Endothelial cell of umbilical vein (primary cell): ENCODE data around the gene NAMPT. TPM values are rescaled to one million over a fixed set of nuclear protein-coding genes. Genes with fewer than 3 reads are reported as not detected.

Source experiments
- BruUV-seq: library from RNA; stranded (reverse); fragments of 400-500 nt; replicated peaks from 2 replicates; lab custom pipeline; 2021; lab: Mats Ljungman, UMichigan
- CTCF ChIA-PET: fragments of 300-600, 350-600 bp; sonication (Branson Sonifier 250); formaldehyde crosslinking; loops from one replicate; lab custom pipeline; 2021; ENCODE audit warnings: antibody characterized with exemption, inconsistent platforms; lab: Charles Lee
- POLR2A ChIA-PET: fragments of 300-600, 350-600 bp; sonication (Branson Sonifier 250); formaldehyde crosslinking; loops from one replicate; lab custom pipeline; 2021; ENCODE audit warnings: antibody characterized with exemption, inconsistent platforms; lab: Charles Lee
- DNase-seq: peaks from one replicate; pipeline ENCODE4 v3.0.0-alpha.2; 2011; ENCODE audit warnings: low read depth, low spot score
- FAIRE-seq: peaks from 2 replicates; lab custom pipeline; 2011; peaks lifted over from hg19 to GRCh38; lab: Jason Lieb, UNC
- H2AFZ ChIP-seq: 2 replicates; pipeline ENCODE4 v1.6.0; 2012; ENCODE audit warnings: low read depth, low read length, control low read depth, inconsistent platforms
- H3K27ac ChIP-seq: 2 replicates; pipeline ENCODE4 v1.5.1; 2011; ENCODE audit warnings: low read depth, mild to moderate bottlenecking, control low read depth, low read length, moderate library complexity; ENCODE audit not compliant: insufficient read depth
- H3K27me3 ChIP-seq, 2 experiments: 2 replicates each; pipeline versions ENCODE4 v1.6.0 to v1.6.1; 2011; ENCODE audit warnings: low read length in 2 of 2, mixed read lengths in 1 of 2; ENCODE audit not compliant: control insufficient read depth in 2 of 2, insufficient read depth in 2 of 2
- H3K36me3 ChIP-seq, 2 experiments: 2 replicates in 1 of 2; 3 replicates in 1 of 2; pipeline ENCODE4 v1.5.1; 2011; ENCODE audit warnings: low read length in 2 of 2, mild to moderate bottlenecking in 1 of 2, moderate library complexity in 1 of 2; ENCODE audit not compliant: control insufficient read depth in 2 of 2, insufficient read depth in 2 of 2; ENCODE audit errors: extremely low read depth in 1 of 2
- H3K4me1 ChIP-seq: 3 replicates; pipeline ENCODE4 v1.5.1; 2011; ENCODE audit warnings: mild to moderate bottlenecking, low read length; ENCODE audit not compliant: control insufficient read depth, insufficient read depth; ENCODE audit errors: extremely low read depth
- H3K4me2 ChIP-seq: 2 replicates; pipeline ENCODE4 v1.6.1; 2011; ENCODE audit warnings: low read length, control low read depth, mixed read lengths; ENCODE audit not compliant: insufficient read depth
- H3K4me3 ChIP-seq, 3 experiments: fragments of 200-600 bp in 1 of 3; sonication (generic), shearing (Covaris generic) in 1 of 3; replicated peaks in 1 of 3; 2 replicates each; pipeline ENCODE4 v1.5.1; 2011 to 2016; ENCODE audit warnings: control low read depth in 3 of 3, low read length in 3 of 3, mild to moderate bottlenecking in 2 of 3, inconsistent platforms in 1 of 3, low read depth in 1 of 3, moderate library complexity in 1 of 3; ENCODE audit not compliant: insufficient read depth in 1 of 3
- H3K79me2 ChIP-seq: 2 replicates; pipeline ENCODE4 v1.6.0; 2012; ENCODE audit warnings: low read length, inconsistent platforms; ENCODE audit not compliant: control insufficient read depth, insufficient read depth
- H3K9ac ChIP-seq: replicated peaks from 2 replicates; pipeline ENCODE3; 2011; ENCODE audit warnings: low read length, control low read depth; ENCODE audit not compliant: insufficient read depth; ENCODE audit errors: extremely low read depth
- H3K9me1 ChIP-seq: replicated peaks from 3 replicates; pipeline ENCODE4 v1.6.0; 2011; ENCODE audit warnings: mild to moderate bottlenecking, low read length; ENCODE audit not compliant: control insufficient read depth, insufficient read depth; ENCODE audit errors: extremely low read depth
- H3K9me3 ChIP-seq: replicated peaks from 2 replicates; pipeline ENCODE4 v1.5.1; 2012; ENCODE audit warnings: low read length, inconsistent platforms; ENCODE audit not compliant: control insufficient read depth, insufficient read depth
- H4K20me1 ChIP-seq: replicated peaks from 2 replicates; pipeline ENCODE3; 2011; ENCODE audit warnings: mild to moderate bottlenecking, low read length; ENCODE audit not compliant: control insufficient read depth, insufficient read depth; ENCODE audit errors: extremely low read depth
- CTCF ChIP-seq, 2 donors: IDR thresholded peaks; 1 replicate in 1 of 2; 2 replicates in 1 of 2; pipeline ENCODE4 v1.5.1; 2011; ENCODE audit warnings: low read length in 2 of 2, mild to moderate bottlenecking in 2 of 2, moderate library complexity in 2 of 2, control low read depth in 1 of 2, inconsistent platforms in 1 of 2, low read depth in 1 of 2; ENCODE audit not compliant: insufficient read depth in 1 of 2; ENCODE audit errors: extremely low read depth in 1 of 2
- EZH2 ChIP-seq: IDR thresholded peaks from 2 replicates; pipeline ENCODE4 v1.6.1; 2012; ENCODE audit warnings: borderline replicate concordance, low read depth, mild to moderate bottlenecking, moderate library complexity, low read length, inconsistent platforms; ENCODE audit not compliant: severe bottlenecking
- FOS ChIP-seq: IDR thresholded peaks from 2 replicates; pipeline ENCODE4 v1.6.1; 2011; ENCODE audit warnings: mild to moderate bottlenecking, low read length, moderate library complexity, borderline replicate concordance; ENCODE audit not compliant: insufficient read depth
- GATA2 ChIP-seq: IDR thresholded peaks from 2 replicates; pipeline ENCODE4 v1.7.0; 2011; ENCODE audit warnings: low read depth, mild to moderate bottlenecking, moderate library complexity, mixed read lengths, low read length; ENCODE audit not compliant: insufficient read length, insufficient read depth
- JUN ChIP-seq: IDR thresholded peaks from 2 replicates; pipeline ENCODE4 v1.6.1; 2011; ENCODE audit warnings: borderline replicate concordance, low read depth; ENCODE audit not compliant: insufficient read length, insufficient read depth
- MAX ChIP-seq: IDR thresholded peaks from 2 replicates; pipeline ENCODE4 v1.6.1; 2011; ENCODE audit not compliant: insufficient read depth, insufficient read length
- MYC ChIP-seq: IDR thresholded peaks from one replicate; pipeline ENCODE4 v1.6.1; 2011; ENCODE audit warnings: mild to moderate bottlenecking, low read depth, low read length
- POLR2A ChIP-seq: IDR thresholded peaks from 2 replicates; pipeline ENCODE4 v1.6.1; 2012; ENCODE audit warnings: low read depth, mild to moderate bottlenecking, control low read depth, low read length
- POLR2AphosphoS5 ChIP-seq: IDR thresholded peaks from 2 replicates; pipeline ENCODE4 v1.6.1; 2012; ENCODE audit warnings: low read depth, mild to moderate bottlenecking, control low read depth, low read length, moderate library complexity; ENCODE audit not compliant: insufficient read depth
- dilution Hi-C: fragments of 300-500 bp; cut with MboI; formaldehyde crosslinking; loops from one replicate; pipeline ENCODE4 v1.15.0; 2019; ENCODE audit warnings: low sequenced_read_pairs; ENCODE audit not compliant: extremely low pct_ligation_motif_present
- intact Hi-C: fragments of 100-400 bp; cut with micrococcal nuclease; formaldehyde crosslinking; loops from one replicate; pipeline ENCODE4 v1.10.0; 2022
- polyA plus RNA-seq, 4 experiments: library from polyadenylated mRNA; depleted of rRNA in 3 of 4; stranded (reverse) in 3 of 4; unstranded in 1 of 4; fragments of >200 nt; gene quantifications; 2 replicates each; pipeline versions ENCODE4 v1.2.1 to v1.2.3, GENCODE V29; 2011 to 2012; ENCODE audit warnings: missing spikeins in 1 of 4
- total RNA-seq: library from RNA; stranded (reverse); gene quantifications from 2 replicates; pipeline ENCODE4 v1.2.3, GENCODE V29; 2021

Gene NAMPT
- total and polyA plus RNA-seq, 2 donors (not counting 3 experiments of a cell fraction or from before 2014, with no cell fraction given), result 17.5 to 133 TPM

- ChIA-PET POLR2A (no interaction called here), CTCF (interaction anchor here (1.5 to 2.3 kb wide), 2 partner anchors 88 to 197 kb away, joined by 7 to 10 read pairs; no protein-coding TSS in a partner anchor)
- no peak overlapping the region for H3K4me2 ChIP-seq
- H3K27ac ChIP-seq, result no peak overlapping the region
- dilution Hi-C loops (no loop called here), intact Hi-C loops (no loop called here)
- no peak overlapping the region for H3K4me3 ChIP-seq
- H2AFZ ChIP-seq, result no peak overlapping the region
- H3K79me2 ChIP-seq, result peaks cover 6% of the 10 kb centered on the region
- H3K9me1 ChIP-seq, result no peaks in the 10 kb centered on the region
- peaks cover 7 to 44% of the 10 kb centered on the region in 2 experiments for H3K36me3 ChIP-seq
- H3K4me1 ChIP-seq, result no peaks in the 10 kb centered on the region
- no TSS peak for BruUV-seq
- no peak overlapping the region for H3K9ac ChIP-seq
- H3K9me3 ChIP-seq, result no peaks in the 10 kb centered on the region
- DNase-seq, result no peak
- FAIRE-seq, result no peak
- TF ChIP-seq EZH2 (no peak), POLR2A (no peak)
- no peaks in the 10 kb centered on the region for H4K20me1 ChIP-seq
- H3K27me3 ChIP-seq, result no peaks in the 10 kb centered on the region
Observed at GRCh38 chr7:106265133-106265532, 19.6 kb downstream of the NAMPT start.

- peaks cover 6% of the 10 kb centered on the region for H3K79me2 ChIP-seq
- H3K9ac ChIP-seq, result no peak overlapping the region
- H3K27me3 ChIP-seq, result no peaks in the 10 kb centered on the region
- H3K9me3 ChIP-seq, result no peaks in the 10 kb centered on the region
- H3K9me1 ChIP-seq, result no peaks in the 10 kb centered on the region
- BruUV-seq, result no TSS peak
- TF ChIP-seq FOS (no peak), CTCF (IDR thresholded peaks at IDR 0.05; ENCODE audit: extremely low read depth in 1 of 2, insufficient read depth in 1 of 2, low read depth in 1 of 2, low read length in 2 of 2) (no peak), JUN (no peak), POLR2A (no peak), POLR2AphosphoS5 (no peak), EZH2 (no peak), MYC (no peak), MAX (no peak), GATA2 (no peak)
- dilution Hi-C loops, result no loop called here
- ChIA-PET POLR2A (interaction anchor here (1.3 kb wide), 1 partner anchor 13 kb away, joined by 3 read pairs; no protein-coding TSS in a partner anchor), CTCF (interaction anchor here (1.8 to 4.2 kb wide), 2 partner anchors 17 to 86 kb away, joined by 4 to 23 read pairs; no protein-coding TSS in a partner anchor)
- H3K4me2 ChIP-seq, result no peak overlapping the region
- no peaks in the 10 kb centered on the region for H4K20me1 ChIP-seq
- H3K27ac ChIP-seq, result no peak overlapping the region
- intact Hi-C loops, result loop anchor here (5.0 kb wide), 1 partner anchor 85 kb away; no protein-coding TSS in a partner anchor
- H3K36me3 ChIP-seq, result peaks cover 17 to 48% of the 10 kb centered on the region in 2 experiments
- H3K4me1 ChIP-seq, result no peaks in the 10 kb centered on the region
- no peak for DNase-seq
- H3K4me3 ChIP-seq, result no peak overlapping the region
- no peak overlapping the region for H2AFZ ChIP-seq
- no peak for FAIRE-seq
Observed at GRCh38 chr7:106262221-106262881, 22.4 kb downstream of the NAMPT start.
